Keratinocyte (primary cell): ENCODE results near the gene ARL15. TPM values are rescaled to one million over a fixed set of nuclear protein-coding genes. Genes with fewer than 3 reads are reported as not detected.

Experiments used
- DNase-seq: peaks from one replicate; pipeline ENCODE4 v3.0.0-alpha.2; 2011; ENCODE audit warnings: low read depth, missing footprints, low spot score
- FAIRE-seq: peaks from 2 replicates; lab custom pipeline; 2011; peaks lifted over from hg19 to GRCh38; lab: Jason Lieb, UNC
- H2AFZ ChIP-seq: 2 replicates; pipeline ENCODE4 v1.6.0; 2012; ENCODE audit warnings: low read length, control low read depth, inconsistent platforms; ENCODE audit not compliant: control insufficient read depth
- H3K27ac ChIP-seq: 2 replicates; pipeline ENCODE4 v1.5.1; 2011; ENCODE audit warnings: low read length; ENCODE audit not compliant: control insufficient read depth, insufficient read depth
- H3K27me3 ChIP-seq: 3 replicates; pipeline ENCODE4 v1.6.0; 2011; ENCODE audit warnings: low read length; ENCODE audit not compliant: control insufficient read depth, insufficient read depth; ENCODE audit errors: extremely low read depth
- H3K36me3 ChIP-seq, 2 experiments: 2 replicates in 1 of 2; 3 replicates in 1 of 2; pipeline ENCODE4 v1.5.1; 2011; ENCODE audit warnings: low read length in 2 of 2, mild to moderate bottlenecking in 1 of 2; ENCODE audit not compliant: control insufficient read depth in 2 of 2, insufficient read depth in 2 of 2; ENCODE audit errors: extremely low read depth in 1 of 2
- H3K4me1 ChIP-seq: 3 replicates; pipeline ENCODE4 v1.5.1; 2011; ENCODE audit warnings: low read length; ENCODE audit not compliant: control insufficient read depth, insufficient read depth; ENCODE audit errors: extremely low read depth
- H3K4me2 ChIP-seq: 3 replicates; pipeline ENCODE4 v1.6.0; 2011; ENCODE audit warnings: low read depth, low read length; ENCODE audit not compliant: control insufficient read depth, insufficient read depth; ENCODE audit errors: extremely low read depth
- H3K4me3 ChIP-seq, 3 experiments: fragments of 200-600 bp in 1 of 3; sonication (generic) in 1 of 3; 2 replicates in 2 of 3; 3 replicates in 1 of 3; pipeline ENCODE4 v1.5.1; 2011 to 2016; ENCODE audit warnings: low read length in 3 of 3, mild to moderate bottlenecking in 3 of 3, control low read depth in 2 of 3, inconsistent platforms in 1 of 3, low read depth in 1 of 3, mixed read lengths in 1 of 3, mixed run types in 1 of 3, moderate library complexity in 1 of 3; ENCODE audit not compliant: control insufficient read depth in 2 of 3, insufficient read depth in 2 of 3; ENCODE audit errors: extremely low read depth in 1 of 3
- H3K79me2 ChIP-seq: 2 replicates; pipeline ENCODE4 v1.6.0; 2012; ENCODE audit warnings: low read length; ENCODE audit not compliant: control insufficient read depth, insufficient read depth
- H3K9ac ChIP-seq: 3 replicates; pipeline ENCODE4 v1.6.0; 2011; ENCODE audit warnings: low read length; ENCODE audit not compliant: control insufficient read depth, insufficient read depth; ENCODE audit errors: extremely low read depth
- H3K9me1 ChIP-seq: 3 replicates; pipeline ENCODE4 v1.6.0; 2011; ENCODE audit warnings: low read length; ENCODE audit not compliant: control insufficient read depth, insufficient read depth; ENCODE audit errors: extremely low read depth
- H3K9me3 ChIP-seq: 2 replicates; pipeline ENCODE4 v1.5.1; 2012; ENCODE audit warnings: low read depth, low read length; ENCODE audit not compliant: control insufficient read depth
- H4K20me1 ChIP-seq: 3 replicates; pipeline ENCODE4 v1.6.0; 2011; ENCODE audit warnings: low read length; ENCODE audit not compliant: control insufficient read depth, insufficient read depth; ENCODE audit errors: extremely low read depth
- CTCF ChIP-seq, 3 experiments: IDR thresholded peaks in 1 of 3; conservative IDR thresholded peaks in 1 of 3; optimal IDR thresholded peaks in 1 of 3; 2 replicates in 2 of 3; 3 replicates in 1 of 3; pipeline versions ENCODE3 to v1.5.1; 2011; ENCODE audit warnings: low read length in 3 of 3, mild to moderate bottlenecking in 3 of 3, moderate library complexity in 2 of 3, control low read depth in 1 of 3, inconsistent platforms in 1 of 3; ENCODE audit not compliant: insufficient read depth in 2 of 3; ENCODE audit errors: extremely low read depth in 1 of 3
- EZH2 ChIP-seq: IDR thresholded peaks from one replicate; pipeline ENCODE4 v1.6.1; 2012; ENCODE audit warnings: inconsistent platforms, mild to moderate bottlenecking, low read length, moderate library complexity
- dilution Hi-C: fragments of 300-500 bp; cut with MboI; formaldehyde crosslinking; loops from one replicate; pipeline ENCODE4 v1.7.0; 2020; ENCODE audit warnings: low sequenced_read_pairs; ENCODE audit not compliant: extremely low pct_ligation_motif_present
- polyA plus RNA-seq, 5 experiments: library from polyadenylated mRNA; depleted of rRNA in 3 of 5; stranded (reverse) in 3 of 5; stranded (forward) in 1 of 5; unstranded in 1 of 5; fragments of >200 nt; gene quantifications; 1 replicate in 1 of 5; 2 replicates in 3 of 5; 3 replicates in 1 of 5; pipeline versions ENCODE4 v1.2.1 to v1.2.3, GENCODE V29; 2011 to 2012; ENCODE audit warnings: missing spikeins in 2 of 5, low read depth in 1 of 5, low replicate concordance in 1 of 5

Gene ARL15
- polyA plus RNA-seq, 1 donor (not counting 4 experiments of a cell fraction or from before 2014, with no cell fraction given): 19.7 TPM

DNA sequence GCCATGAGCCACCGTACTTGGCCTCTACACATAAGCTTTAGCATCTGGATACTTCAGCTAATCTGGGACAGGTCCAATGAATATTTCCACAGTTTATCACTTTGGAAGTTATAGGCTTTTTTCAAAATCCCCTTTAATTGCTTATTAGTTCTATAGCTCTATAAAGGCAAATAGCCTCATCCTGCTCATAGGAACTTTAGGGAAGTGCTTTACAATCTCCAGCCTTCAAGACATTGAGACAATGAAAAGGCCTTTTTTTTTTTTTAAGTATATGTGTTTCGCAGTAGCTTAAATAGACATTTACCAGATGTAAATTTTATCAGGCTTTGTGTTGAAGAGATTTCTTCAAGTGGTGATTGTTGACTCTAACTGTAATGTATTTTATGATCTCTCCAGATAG, 224.2 kb downstream of the ARL15 start:
- Histone ChIP-seq H3K4me3 (no peak overlapping the region), H2AFZ (no peak overlapping the region), H3K9ac (no peak overlapping the region), H3K4me1 (peaks cover 13% of the 10 kb centered on the region), H3K79me2 (no peaks in the 10 kb centered on the region), H3K9me1 (no peaks in the 10 kb centered on the region), H3K27me3 (no peaks in the 10 kb centered on the region), H3K36me3 (no peaks in the 10 kb centered on the region), H3K4me2 (no peak overlapping the region), H4K20me1 (no peaks in the 10 kb centered on the region), H3K27ac (no peak overlapping the region), H3K9me3 (no peaks in the 10 kb centered on the region)
- TF ChIP-seq EZH2 (no peak), CTCF (optimal IDR thresholded peaks at IDR 0.05 in 1 of 3, IDR thresholded peaks at IDR 0.05 in 1 of 3, conservative IDR thresholded peaks at IDR 0.05 in 1 of 3; ENCODE audit: extremely low read depth in 1 of 3, insufficient read depth in 2 of 3, low read length in 3 of 3) (no peak)
- DNase-seq: no peak
- no peak for FAIRE-seq
- dilution Hi-C loops: no loop called here

DNA sequence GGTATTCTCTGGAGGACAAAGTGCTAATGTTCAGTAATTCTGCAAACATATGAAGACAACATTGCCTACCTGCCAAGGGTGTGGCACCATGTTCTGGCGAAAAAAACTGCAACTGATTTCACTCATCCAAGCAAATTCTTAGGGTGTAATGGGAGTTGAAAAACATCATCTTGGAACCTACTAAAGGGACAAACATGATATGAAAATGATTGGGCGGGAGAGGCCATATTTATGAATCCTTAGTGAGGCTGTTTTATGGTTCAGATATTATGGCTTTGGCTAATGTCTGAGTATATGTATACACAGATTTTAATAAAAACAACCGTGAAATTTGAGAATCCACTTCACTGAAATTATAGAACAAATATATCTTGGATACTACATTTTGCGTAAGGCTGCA, 225.7 kb downstream of the ARL15 start:
- Histone ChIP-seq H3K79me2 (no peaks in the 10 kb centered on the region), H3K36me3 (no peaks in the 10 kb centered on the region), H3K27me3 (no peaks in the 10 kb centered on the region), H3K4me2 (no peak overlapping the region), H3K4me3 (no peak overlapping the region), H4K20me1 (no peaks in the 10 kb centered on the region), H3K9ac (no peak overlapping the region), H3K4me1 (peaks cover 7% of the 10 kb centered on the region), H3K9me1 (no peaks in the 10 kb centered on the region), H3K9me3 (no peaks in the 10 kb centered on the region), H3K27ac (no peak overlapping the region), H2AFZ (no peak overlapping the region)
- TF ChIP-seq CTCF (optimal IDR thresholded peaks at IDR 0.05 in 1 of 3, IDR thresholded peaks at IDR 0.05 in 1 of 3, conservative IDR thresholded peaks at IDR 0.05 in 1 of 3; ENCODE audit: extremely low read depth in 1 of 3, insufficient read depth in 2 of 3, low read length in 3 of 3): no peak
- dilution Hi-C loops: no loop called here
- DNase-seq: no peak
- FAIRE-seq: no peak
